Fibroblast of upper back skin (primary cell): ENCODE data around the gene LRPAP1.
A peak's percentile ranks its signal among the peaks of the same experiment; 100 is the strongest.
"Not testable (repeated sequence)": the region's sequence is repeated elsewhere in the genome, so short reads cannot be mapped to it uniquely, and the experiment has no call there.

Experiments
- DNase-seq: peaks from one replicate; pipeline ENCODE4 v3.0.0-alpha.2; 2013

The LRPAP1 gene

GRCh38 chr4:3471098-3471760, 61.0 kb downstream of the LRPAP1 start:
- no peak for DNase-seq

DNA sequence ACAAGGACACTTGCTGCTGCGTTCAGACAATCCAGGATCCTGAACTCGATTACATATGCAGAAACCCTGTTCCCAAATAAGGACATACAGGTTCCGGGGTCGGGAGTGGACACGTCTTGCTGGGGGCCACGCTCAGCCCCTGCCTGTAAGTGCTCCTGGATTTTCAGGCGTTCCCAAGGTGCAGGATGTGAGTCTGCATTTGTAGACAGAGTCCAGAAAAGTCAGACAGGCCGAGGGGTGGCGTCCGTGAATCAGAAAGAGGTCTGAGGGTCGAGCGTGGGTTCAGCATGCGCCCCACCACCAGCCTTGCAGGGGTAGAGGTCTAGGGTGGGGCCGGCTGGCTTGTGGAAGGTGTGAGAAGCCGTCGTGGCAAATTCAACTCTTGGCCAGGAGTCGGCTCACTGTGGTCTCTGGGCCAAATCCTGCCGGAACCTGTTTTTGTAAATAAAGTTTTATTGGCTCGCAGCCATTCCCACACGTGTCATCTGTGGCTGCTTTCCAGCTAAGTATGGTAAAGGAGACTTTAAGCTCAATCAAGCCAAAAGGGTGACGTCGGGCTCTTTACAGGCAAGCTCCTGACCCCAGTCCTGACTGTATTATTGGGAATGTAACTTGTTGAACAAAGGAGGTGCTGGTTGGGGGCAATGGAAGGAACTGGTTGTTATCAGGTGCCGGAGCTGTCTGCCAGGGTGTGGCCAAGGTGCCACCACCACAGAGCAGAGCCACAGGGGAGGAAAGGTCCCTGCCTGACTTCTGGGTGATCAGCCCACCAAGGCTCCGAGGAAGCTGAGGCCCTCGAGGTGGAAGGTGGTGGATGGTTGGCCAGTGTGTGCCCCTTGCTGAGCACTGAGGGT, 61.8 kb downstream of the LRPAP1 start:
- DNase-seq = peak; percentile 27

DNA sequence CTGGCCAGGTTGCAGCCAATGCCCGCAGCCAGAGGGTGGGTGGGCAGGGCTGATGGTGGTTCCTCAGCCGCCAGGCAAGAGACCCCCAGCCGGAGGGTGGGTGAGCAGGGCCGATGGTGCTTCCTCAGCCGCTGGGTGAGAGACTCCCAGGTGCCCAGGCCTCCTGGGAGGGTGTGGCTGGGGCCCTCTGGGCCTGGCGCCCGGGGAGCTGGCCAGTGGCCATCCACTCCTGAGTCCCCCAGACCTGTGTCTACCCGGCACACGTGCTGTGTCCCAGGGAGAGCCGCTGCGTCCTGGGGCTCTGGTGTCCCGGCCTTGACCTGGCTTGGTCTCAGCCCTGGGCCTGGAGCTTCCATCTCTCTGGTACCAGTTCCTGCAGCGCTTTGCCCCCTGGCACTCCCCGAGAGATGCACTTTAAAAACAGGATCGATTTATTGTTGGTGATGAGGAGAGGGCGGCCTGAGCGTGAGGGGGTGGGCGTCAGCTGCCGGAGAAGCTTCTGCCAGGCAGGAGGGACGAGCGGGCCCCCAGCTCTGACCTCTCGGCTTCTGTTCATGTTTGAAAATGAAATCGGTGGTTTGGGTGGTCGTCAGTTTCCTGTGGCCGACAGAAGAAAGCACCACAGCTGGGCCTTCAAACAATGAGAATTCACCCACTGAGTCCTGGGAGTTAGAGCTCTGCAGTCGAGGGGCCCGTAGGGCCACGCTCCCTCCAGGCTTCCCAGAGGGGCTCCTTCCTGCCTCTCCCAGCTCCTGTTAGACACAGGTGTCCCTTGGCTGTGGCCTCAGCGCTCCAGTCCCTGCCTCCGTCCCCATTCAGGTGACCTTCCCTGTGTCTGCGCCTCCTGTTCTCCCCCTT, 62.6 kb downstream of the LRPAP1 start:
- no peak for DNase-seq

- no peak for DNase-seq
These were observed 63.4 kb downstream of the LRPAP1 start for GRCh38 chr4:3468804-3469203.

- DNase-seq = no peak
These were observed 64.1 kb downstream of the LRPAP1 start for GRCh38 chr4:3468154-3468553.

DNA sequence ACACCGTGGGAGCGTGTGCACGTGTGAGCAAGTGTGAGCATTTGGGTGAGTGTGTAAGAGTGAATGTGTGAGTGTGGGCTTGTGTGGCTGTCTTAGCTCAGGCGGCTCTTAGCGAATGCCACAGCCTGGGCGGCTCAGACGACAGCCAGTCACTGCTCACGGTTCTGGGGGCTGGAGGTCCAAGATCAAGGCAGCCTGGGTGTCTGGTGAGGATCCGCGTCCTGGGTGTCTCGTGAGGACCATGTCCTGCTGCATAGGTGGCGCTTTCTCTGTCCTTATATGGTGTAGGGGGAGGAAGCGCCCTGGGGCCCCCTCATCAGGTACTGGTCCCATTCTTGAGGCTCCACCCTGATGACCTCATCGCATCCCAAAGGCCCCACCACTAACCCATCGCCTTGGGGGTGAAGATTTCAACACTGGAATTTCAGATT, 64.6 kb downstream of the LRPAP1 start:
- DNase-seq = no peak

- DNase-seq = no peak
These were observed 65.3 kb downstream of the LRPAP1 start for GRCh38 chr4:3466691-3467600.

DNA sequence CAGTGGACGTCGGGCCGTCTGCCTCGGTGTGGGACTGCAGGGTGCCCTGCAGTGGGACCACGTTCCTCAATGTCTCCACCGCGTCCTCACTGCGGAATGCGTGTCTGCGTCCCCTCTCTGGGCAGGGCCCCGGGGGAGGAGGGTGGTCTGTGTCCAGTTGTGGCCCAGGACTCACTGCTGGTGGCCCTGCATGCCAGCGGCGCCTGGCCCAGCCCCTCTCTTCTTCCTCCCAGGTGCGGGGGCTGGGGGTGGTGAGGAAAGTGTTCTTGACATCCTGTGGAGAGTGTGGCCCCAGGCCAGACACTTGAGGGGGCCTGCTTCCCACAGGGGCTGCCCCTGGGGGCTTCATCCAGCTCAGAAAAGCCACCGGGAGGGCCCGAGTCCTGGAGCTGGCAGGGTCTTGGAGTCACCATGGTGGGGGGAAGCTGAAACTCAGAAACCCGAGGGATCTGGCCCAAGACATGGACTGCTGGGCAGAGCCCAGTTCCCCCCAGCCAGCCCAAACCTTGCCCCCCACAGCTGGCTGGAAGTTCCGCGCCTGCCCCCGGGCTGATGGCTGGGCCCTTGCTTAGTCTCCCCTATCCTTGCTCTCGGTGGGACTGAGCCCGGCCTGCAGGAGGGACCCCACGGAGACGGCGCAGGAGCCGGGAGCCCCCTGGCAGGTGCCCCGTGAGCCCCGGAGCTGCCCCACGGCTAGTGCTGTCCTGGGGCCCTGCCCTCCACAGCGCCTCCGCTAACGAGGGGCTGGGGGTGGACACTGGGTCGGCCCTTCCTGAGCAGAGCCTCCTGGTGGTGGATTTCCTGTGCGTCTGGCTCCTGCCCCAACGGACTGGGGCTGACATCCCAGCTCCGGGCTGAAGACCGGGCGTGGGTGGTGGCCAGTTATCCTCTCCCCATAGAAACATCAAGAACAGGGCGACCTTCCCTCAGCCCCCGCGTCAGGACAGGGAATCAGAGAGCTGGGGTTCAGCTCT, 66.2 kb downstream of the LRPAP1 start:
- no peak for DNase-seq

DNA sequence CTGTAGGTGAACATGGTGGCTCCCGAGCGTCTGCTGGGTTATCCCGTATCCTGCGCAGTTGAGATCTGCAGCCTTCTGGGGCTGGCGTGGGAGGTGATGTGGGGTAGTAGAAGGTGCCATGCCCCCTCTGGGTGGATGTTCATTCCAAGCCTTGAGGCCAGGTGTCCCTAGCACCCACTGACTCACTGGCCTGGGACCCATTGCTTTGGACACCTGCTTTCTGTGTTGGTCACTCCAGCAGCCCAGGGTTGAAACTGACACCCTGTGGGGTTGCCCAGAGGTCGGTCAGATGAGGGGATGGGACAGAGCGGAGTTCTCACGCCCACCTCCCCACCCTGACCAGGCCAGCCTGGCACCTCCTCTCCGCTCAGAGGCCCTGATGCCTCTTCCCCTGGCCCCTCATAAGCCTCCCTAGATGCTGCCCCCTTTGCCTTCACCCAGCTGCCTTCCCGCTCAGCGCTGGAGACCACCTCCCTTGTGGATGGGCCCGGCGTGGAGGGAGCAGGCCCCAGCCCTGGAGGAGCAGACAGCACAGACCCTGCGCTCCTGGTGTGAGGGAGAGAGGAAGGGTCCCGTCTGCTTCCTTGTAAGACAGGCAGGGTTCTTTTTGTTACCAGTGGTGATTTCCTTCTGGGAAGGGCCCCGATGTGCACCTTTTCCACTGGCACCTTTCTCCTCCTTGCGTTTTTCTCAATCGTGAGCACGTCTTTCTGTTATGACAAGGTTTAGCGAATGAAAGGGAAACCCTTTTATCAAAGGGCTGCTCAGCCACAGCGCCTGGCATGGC, 67.1 kb downstream of the LRPAP1 start:
- DNase-seq = no peak

GRCh38 chr4:3464349-3464905, 67.8 kb downstream of the LRPAP1 start:
- no peak for DNase-seq

- no peak for DNase-seq
These were observed 68.5 kb downstream of the LRPAP1 start for GRCh38 chr4:3463556-3464348.

- DNase-seq = no peak
These were observed 69.3 kb downstream of the LRPAP1 start, which contains the start of gene DOK7 for GRCh38 chr4:3462790-3463415. DOK7 (plus strand) TSS chr4:3463306; CDS start chr4:3463376, 70 bp downstream.

- no peak for DNase-seq
These were observed 69.9 kb downstream of the LRPAP1 start for GRCh38 chr4:3462321-3462789.

DNA sequence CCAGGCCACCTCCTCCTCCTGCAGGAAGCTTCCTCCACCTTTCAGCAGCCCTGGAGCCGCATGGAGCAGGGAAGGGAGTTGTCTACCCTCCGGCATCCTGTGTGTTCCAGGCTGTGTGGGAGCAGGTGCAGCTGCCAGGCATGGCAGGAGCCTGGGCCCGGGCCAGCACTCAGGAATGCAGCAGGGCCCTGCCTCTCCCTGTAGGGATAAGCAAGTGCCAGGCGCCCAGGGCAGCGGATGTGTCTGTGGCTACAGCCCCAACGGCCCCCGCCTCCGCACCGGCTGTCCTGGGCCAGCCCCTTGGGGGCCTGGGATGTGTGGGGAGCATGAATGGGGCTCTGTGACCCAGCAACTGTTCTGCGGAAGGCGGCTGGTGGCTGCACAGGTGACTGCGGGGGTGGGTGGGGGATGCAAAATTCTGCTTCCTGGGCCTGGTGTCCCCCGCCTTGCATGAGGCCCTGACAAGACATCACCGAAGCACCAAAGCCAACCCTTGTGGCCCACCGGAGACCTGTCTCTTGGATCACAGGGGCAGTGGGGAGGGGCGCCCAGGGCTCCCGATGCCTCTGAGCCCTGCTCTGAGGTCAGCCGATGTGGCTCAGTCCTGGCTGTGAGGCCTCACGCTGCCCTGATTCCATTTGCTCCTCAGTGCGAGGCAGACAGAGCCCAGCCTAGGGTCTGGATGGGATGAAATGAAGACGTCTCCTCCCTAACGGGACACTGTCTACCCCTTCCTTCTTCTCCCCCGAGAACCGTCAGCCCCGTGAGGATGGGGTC, 70.5 kb downstream of the LRPAP1 start:
- no peak for DNase-seq

DNA sequence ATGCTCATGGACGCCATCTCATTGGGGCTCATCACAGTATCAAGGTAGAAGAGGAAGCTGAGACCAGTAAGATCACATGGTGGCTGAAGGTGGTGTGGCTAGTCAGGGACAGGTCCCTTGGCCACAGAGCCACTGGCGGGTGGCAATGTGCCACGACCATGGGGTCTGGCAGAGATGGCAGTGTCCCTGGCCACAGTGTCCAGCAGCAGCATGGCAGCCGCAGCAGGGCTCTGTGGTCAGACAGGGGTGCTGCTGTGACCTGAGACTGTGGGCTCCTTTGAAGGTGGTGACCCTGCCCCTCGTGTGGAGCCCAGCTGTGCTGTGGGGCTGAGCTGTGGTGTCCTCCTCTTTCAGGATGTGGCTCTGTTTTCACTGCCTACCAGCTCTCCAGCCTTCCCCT, 71.3 kb downstream of the LRPAP1 start:
- DNase-seq = no peak

GRCh38 chr4:3459156-3459555, 73.1 kb downstream of the LRPAP1 start:
- not testable (repeated sequence) for DNase-seq

DNA sequence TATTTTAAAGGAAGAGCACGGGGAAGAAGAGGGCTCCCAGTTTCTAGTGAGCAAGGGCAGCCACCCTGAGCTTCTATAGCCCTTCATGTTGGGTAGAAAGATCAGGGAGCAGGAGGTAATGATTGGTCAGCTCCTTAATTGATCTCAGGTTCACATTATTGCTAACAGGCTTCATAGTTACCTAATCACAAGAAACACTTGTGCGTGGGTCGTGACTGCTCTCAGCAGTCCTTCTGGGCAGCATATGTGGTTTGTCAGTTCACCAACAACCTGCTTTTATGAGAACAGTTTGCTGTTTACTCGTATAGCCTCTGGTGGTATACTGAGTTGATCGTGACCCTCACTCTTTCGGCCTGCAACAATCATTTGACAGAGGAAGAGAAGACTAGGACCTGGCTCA, 73.9 kb downstream of the LRPAP1 start:
- no peak for DNase-seq
